GM12878 (cell line): Measurements from ENCODE around the gene C9orf153. TPM values are rescaled to one million over a fixed set of nuclear protein-coding genes. Genes with fewer than 3 reads are reported as not detected.

ENCODE experiments used
- CBX3 ChIP-seq: fragments of 200-600 bp; sonication (generic); IDR thresholded peaks from 2 replicates; pipeline ENCODE4 v1.6.1; 2016; ENCODE audit warnings: low read depth, borderline replicate concordance
- EP300 ChIP-seq, 2 experiments: fragments of 150-350 bp in 1 of 2; IDR thresholded peaks; 2 replicates each; pipeline ENCODE4 v1.6.1; 2011 to 2012; ENCODE audit warnings: low read depth in 2 of 2, low read length in 2 of 2, borderline replicate concordance in 1 of 2, improper control_type of control experiment in 1 of 2, inconsistent platforms in 1 of 2; ENCODE audit not compliant: control insufficient read depth in 1 of 2
- ESRRA ChIP-seq: IDR thresholded peaks from 2 replicates; pipeline ENCODE4 v1.6.1; 2012; ENCODE audit warnings: mild to moderate bottlenecking, low read length, improper control_type of control experiment
- MXI1 ChIP-seq: fragments of 150-350 bp; IDR thresholded peaks from 2 replicates; pipeline ENCODE4 v1.6.1; 2011; ENCODE audit warnings: low read depth, mild to moderate bottlenecking, inconsistent platforms, low read length, improper control_type of control experiment
- NR2C1 ChIP-seq: fragments of 450-650 bp; IDR thresholded peaks from 2 replicates; pipeline ENCODE4 v1.6.1; 2017; ENCODE audit warnings: antibody characterized with exemption, mild to moderate bottlenecking, moderate library complexity
- PAX8 ChIP-seq: fragments of 450-650 bp; IDR thresholded peaks from 2 replicates; pipeline ENCODE4 v1.6.1; 2017; ENCODE audit warnings: mild to moderate bottlenecking, moderate library complexity
- RB1 ChIP-seq: fragments of 450-650 bp; formaldehyde crosslinking; IDR thresholded peaks from 2 replicates; pipeline ENCODE4 v1.6.1; 2017; ENCODE audit warnings: mild to moderate bottlenecking, borderline replicate concordance
- RCOR1 ChIP-seq: conservative IDR thresholded peaks from 2 replicates; pipeline ENCODE4 v1.6.1; 2012; ENCODE audit warnings: low read depth, low read length, improper control_type of control experiment
- STAT1 ChIP-seq: fragments of 450-650 bp; conservative IDR thresholded peaks from 2 replicates; pipeline ENCODE4 v1.6.1; 2014; ENCODE audit warnings: antibody characterized with exemption, mild to moderate bottlenecking
- STAT3 ChIP-seq: IDR thresholded peaks from 2 replicates; pipeline ENCODE4 v1.6.1; 2011; ENCODE audit warnings: low read depth, low read length, improper control_type of control experiment
- TBL1XR1 ChIP-seq: IDR thresholded peaks from 2 replicates; pipeline ENCODE4 v1.6.1; 2012; ENCODE audit warnings: low read depth, low read length, improper control_type of control experiment
- TCF3 ChIP-seq: IDR thresholded peaks from 2 replicates; pipeline ENCODE4 v1.6.1; 2012; ENCODE audit warnings: low read depth, mild to moderate bottlenecking, low read length, borderline replicate concordance; ENCODE audit not compliant: insufficient read depth
- ZNF217 ChIP-seq: fragments of 450-650 bp; IDR thresholded peaks from 2 replicates; pipeline ENCODE4 v1.6.1; 2017; ENCODE audit warnings: antibody characterized with exemption, mild to moderate bottlenecking
- polyA plus RNA-seq, 11 experiments: library from polyadenylated mRNA; depleted of rRNA in 4 of 11; unstranded in 6 of 11; stranded (reverse) in 5 of 11; fragments of >200 nt; fragmentation: Nextera tagmentation in 4 of 11; fragmentation: Illumina TruSeq in 1 of 11; extraction: Ambion mirVana in 4 of 11; extraction: Trizol in 1 of 11; gene quantifications; 1 replicate in 1 of 11; 2 replicates in 10 of 11; pipeline versions ENCODE4 v1.2.1 to v1.2.3, GENCODE V29; 2011 to 2016; ENCODE audit warnings: inconsistent platforms in 2 of 11, missing spikeins in 2 of 11, low read depth in 1 of 11
- total RNA-seq, 4 experiments: library from RNA; depleted of rRNA in 3 of 4; stranded (reverse); fragments of >200 nt in 3 of 4; fragmentation: Illumina TruSeq in 1 of 4; extraction: Trizol in 1 of 4; gene quantifications; 2 replicates each; pipeline versions ENCODE4 v1.2.1 to v1.2.3, GENCODE V29; 2013 to 2021
- TF ChIP-seq, protein P1 (sequence below): IDR thresholded peaks from 2 replicates; pipeline ENCODE4 v1.6.1; 2011; ENCODE audit warnings: borderline replicate concordance, low read depth, mild to moderate bottlenecking, moderate library complexity, low read length; ENCODE audit not compliant: insufficient read depth, poor library complexity, severe bottlenecking
- TF ChIP-seq, protein P2 (sequence below): IDR thresholded peaks from 2 replicates; pipeline ENCODE4 v1.6.1; 2011; ENCODE audit warnings: mild to moderate bottlenecking, low read depth, low read length, moderate library complexity; ENCODE audit not compliant: insufficient replicate concordance
- TF ChIP-seq, protein P3 (sequence below): fragments of 450-650 bp; IDR thresholded peaks from 2 replicates; pipeline ENCODE4 v1.6.1; 2017; ENCODE audit warnings: mild to moderate bottlenecking, moderate library complexity
- TF ChIP-seq, protein P4 (sequence below): fragments of 450-650 bp; IDR thresholded peaks from 2 replicates; pipeline ENCODE4 v1.6.1; 2018; ENCODE audit warnings: mild to moderate bottlenecking, low read depth, moderate library complexity; ENCODE audit not compliant: partially characterized antibody

C9orf153 gene
- total and polyA plus RNA-seq, 10 of the 15 experiments (the other 5 are each of a cell fraction or from before 2014, with no cell fraction given): 0.03 to 1.2 (median 0.18) TPM; not detected in 1

DNA sequence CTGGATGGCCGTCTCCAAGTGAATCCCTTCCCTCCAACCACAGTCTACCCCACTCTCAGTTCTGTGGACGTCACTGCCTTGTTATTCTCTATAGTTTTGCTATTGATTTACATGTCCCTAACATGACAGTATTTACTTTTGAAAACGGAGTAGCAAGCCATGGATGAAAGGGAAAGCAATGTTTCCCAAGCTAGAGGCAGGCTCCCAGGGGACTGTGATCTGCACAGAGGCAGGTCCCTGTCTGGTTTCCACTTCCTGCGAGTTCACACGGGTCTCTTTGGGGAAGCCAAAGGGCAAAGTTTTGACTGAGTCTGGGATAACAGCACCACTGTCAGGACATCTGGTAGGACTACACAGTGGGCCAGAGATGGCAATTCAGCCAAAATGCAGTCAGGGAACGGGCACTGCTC lies 12.7 kb downstream of the C9orf153 start (continued):
- TF ChIP-seq, protein P1, sequence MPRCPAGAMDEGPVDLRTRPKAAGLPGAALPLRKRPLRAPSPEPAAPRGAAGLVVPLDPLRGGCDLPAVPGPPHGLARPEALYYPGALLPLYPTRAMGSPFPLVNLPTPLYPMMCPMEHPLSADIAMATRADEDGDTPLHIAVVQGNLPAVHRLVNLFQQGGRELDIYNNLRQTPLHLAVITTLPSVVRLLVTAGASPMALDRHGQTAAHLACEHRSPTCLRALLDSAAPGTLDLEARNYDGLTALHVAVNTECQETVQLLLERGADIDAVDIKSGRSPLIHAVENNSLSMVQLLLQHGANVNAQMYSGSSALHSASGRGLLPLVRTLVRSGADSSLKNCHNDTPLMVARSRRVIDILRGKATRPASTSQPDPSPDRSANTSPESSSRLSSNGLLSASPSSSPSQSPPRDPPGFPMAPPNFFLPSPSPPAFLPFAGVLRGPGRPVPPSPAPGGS: peak; percentile 99
- peak; percentile 88; the same call in 1 of the 2 replicates for TF ChIP-seq RB1
- no peak for TF ChIP-seq ZNF217
- no peak for TF ChIP-seq CBX3
- TF ChIP-seq, protein P2, sequence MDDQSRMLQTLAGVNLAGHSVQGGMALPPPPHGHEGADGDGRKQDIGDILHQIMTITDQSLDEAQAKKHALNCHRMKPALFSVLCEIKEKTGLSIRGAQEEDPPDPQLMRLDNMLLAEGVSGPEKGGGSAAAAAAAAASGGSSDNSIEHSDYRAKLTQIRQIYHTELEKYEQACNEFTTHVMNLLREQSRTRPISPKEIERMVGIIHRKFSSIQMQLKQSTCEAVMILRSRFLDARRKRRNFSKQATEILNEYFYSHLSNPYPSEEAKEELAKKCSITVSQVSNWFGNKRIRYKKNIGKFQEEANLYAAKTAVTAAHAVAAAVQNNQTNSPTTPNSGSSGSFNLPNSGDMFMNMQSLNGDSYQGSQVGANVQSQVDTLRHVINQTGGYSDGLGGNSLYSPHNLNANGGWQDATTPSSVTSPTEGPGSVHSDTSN: no peak
- no peak for TF ChIP-seq TCF3
- TF ChIP-seq NR2C1: no peak
- no peak for TF ChIP-seq STAT1
- 0 out of 4 replicates have a peak, but pooled peaks of 1 of the 2 experiments have one; percentile 21 for TF ChIP-seq EP300 (IDR thresholded peaks at IDR 0.05; ENCODE audit: borderline replicate concordance in 1 of 2, control insufficient read depth in 1 of 2, low read depth in 2 of 2, low read length in 2 of 2)
- 0 out of 2 replicates have a peak, but pooled peaks have one; percentile 49 for TF ChIP-seq STAT3
- no peak for TF ChIP-seq PAX8
- TF ChIP-seq, protein P3, sequence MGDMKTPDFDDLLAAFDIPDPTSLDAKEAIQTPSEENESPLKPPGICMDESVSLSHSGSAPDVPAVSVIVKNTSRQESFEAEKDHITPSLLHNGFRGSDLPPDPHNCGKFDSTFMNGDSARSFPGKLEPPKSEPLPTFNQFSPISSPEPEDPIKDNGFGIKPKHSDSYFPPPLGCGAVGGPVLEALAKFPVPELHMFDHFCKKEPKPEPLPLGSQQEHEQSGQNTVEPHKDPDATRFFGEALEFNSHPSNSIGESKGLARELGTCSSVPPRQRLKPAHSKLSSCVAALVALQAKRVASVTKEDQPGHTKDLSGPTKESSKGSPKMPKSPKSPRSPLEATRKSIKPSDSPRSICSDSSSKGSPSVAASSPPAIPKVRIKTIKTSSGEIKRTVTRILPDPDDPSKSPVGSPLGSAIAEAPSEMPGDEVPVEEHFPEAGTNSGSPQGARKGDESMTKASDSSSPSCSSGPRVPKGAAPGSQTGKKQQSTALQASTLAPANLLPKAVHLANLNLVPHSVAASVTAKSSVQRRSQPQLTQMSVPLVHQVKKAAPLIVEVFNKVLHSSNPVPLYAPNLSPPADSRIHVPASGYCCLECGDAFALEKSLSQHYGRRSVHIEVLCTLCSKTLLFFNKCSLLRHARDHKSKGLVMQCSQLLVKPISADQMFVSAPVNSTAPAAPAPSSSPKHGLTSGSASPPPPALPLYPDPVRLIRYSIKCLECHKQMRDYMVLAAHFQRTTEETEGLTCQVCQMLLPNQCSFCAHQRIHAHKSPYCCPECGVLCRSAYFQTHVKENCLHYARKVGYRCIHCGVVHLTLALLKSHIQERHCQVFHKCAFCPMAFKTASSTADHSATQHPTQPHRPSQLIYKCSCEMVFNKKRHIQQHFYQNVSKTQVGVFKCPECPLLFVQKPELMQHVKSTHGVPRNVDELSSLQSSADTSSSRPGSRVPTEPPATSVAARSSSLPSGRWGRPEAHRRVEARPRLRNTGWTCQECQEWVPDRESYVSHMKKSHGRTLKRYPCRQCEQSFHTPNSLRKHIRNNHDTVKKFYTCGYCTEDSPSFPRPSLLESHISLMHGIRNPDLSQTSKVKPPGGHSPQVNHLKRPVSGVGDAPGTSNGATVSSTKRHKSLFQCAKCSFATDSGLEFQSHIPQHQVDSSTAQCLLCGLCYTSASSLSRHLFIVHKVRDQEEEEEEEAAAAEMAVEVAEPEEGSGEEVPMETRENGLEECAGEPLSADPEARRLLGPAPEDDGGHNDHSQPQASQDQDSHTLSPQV: no peak
- TF ChIP-seq RCOR1: no peak
- no peak for TF ChIP-seq MXI1
- TF ChIP-seq ESRRA: no peak
- TF ChIP-seq, protein P4, sequence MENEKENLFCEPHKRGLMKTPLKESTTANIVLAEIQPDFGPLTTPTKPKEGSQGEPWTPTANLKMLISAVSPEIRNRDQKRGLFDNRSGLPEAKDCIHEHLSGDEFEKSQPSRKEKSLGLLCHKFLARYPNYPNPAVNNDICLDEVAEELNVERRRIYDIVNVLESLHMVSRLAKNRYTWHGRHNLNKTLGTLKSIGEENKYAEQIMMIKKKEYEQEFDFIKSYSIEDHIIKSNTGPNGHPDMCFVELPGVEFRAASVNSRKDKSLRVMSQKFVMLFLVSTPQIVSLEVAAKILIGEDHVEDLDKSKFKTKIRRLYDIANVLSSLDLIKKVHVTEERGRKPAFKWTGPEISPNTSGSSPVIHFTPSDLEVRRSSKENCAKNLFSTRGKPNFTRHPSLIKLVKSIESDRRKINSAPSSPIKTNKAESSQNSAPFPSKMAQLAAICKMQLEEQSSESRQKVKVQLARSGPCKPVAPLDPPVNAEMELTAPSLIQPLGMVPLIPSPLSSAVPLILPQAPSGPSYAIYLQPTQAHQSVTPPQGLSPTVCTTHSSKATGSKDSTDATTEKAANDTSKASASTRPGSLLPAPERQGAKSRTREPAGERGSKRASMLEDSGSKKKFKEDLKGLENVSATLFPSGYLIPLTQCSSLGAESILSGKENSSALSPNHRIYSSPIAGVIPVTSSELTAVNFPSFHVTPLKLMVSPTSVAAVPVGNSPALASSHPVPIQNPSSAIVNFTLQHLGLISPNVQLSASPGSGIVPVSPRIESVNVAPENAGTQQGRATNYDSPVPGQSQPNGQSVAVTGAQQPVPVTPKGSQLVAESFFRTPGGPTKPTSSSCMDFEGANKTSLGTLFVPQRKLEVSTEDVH: no peak
- no peak for TF ChIP-seq TBL1XR1
